Stimulated activated memory B cell treated with anti-CD40 and anti-IgM and Interleukin-4, amounts not matched to agents 10 μg/mL and 1 μg/mL and 100 μg/mL, for 72 hours (primary cell): ENCODE data around the gene PTPRN2.
"Not testable (repeated sequence)": the region's sequence is repeated elsewhere in the genome, so short reads cannot be mapped to it uniquely, and the experiment has no call there.

Experiments
- ATAC-seq: fragments of 150-1000 bp; cut with Tn5 transposase; 2 replicates; pipeline ENCODE4 v1.10.0; 2021
- H3K27ac Mint-ChIP-seq: one replicate; pipeline ENCODE4 v1.8.0; 2022; ENCODE audit warnings: mild to moderate bottlenecking, mixed read lengths
- H3K27me3 Mint-ChIP-seq: one replicate; pipeline ENCODE4 v1.8.0; 2022; ENCODE audit warnings: mixed read lengths
- H3K36me3 Mint-ChIP-seq: one replicate; pipeline ENCODE4 v1.8.0; 2022; ENCODE audit warnings: mixed read lengths
- H3K4me1 Mint-ChIP-seq: one replicate; pipeline ENCODE4 v1.8.0; 2022; ENCODE audit warnings: mixed read lengths
- H3K4me3 Mint-ChIP-seq: one replicate; pipeline ENCODE4 v1.8.0; 2022; ENCODE audit warnings: mild to moderate bottlenecking, moderate library complexity, mixed read lengths
- H3K9me3 Mint-ChIP-seq: one replicate; pipeline ENCODE4 v1.8.0; 2022; ENCODE audit warnings: mixed read lengths

PTPRN2 gene

DNA sequence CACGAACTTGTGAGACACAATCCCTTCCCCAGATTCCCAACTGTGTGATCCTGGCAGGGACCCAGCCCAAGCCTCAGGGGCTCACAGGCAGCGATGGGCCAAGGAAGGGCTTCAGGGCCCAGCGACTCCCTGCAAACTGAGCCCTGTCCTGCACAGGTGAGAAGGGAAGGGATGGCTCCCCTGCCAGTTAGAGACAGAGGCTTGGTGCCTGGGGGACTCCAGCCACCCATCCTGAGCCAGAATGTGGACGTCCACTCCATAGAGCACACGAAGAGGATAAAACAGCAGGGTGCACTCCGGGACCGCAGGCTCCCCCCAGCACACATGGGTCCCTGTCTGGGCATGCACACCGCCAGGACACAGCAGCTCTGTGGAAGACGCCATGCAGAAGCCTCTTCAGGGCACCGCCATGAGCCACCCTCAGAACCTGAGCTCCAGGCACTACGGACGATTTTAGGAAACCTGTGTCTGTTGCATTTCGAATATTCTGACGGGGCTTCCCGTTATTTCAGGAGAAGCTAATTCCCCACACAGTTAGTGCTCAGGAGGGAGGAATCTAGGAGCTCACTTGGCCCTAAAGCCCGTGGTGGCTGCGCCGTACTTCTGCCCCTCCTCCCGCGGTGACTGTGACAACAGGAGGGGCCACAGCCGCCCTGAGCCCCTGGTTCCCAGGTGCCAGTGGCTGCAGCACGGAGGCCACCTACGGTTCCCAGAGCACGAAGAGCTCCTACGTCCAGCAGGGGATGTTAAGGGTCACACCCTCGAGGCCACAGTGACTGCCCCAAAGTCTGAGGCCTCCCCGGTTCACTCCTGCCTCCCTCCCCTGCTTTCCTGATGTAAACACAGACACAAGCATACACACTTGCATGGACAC is 326.0 kb downstream of the PTPRN2 start:
- Mint-ChIP-seq H3K4me3 (no peak overlapping the region), H3K27me3 (no peaks in the 10 kb centered on the region), H3K27ac (no peak overlapping the region), H3K36me3 (no peaks in the 10 kb centered on the region), H3K4me1 (no peaks in the 10 kb centered on the region), H3K9me3 (no peaks in the 10 kb centered on the region)
- ATAC-seq = no peak

DNA sequence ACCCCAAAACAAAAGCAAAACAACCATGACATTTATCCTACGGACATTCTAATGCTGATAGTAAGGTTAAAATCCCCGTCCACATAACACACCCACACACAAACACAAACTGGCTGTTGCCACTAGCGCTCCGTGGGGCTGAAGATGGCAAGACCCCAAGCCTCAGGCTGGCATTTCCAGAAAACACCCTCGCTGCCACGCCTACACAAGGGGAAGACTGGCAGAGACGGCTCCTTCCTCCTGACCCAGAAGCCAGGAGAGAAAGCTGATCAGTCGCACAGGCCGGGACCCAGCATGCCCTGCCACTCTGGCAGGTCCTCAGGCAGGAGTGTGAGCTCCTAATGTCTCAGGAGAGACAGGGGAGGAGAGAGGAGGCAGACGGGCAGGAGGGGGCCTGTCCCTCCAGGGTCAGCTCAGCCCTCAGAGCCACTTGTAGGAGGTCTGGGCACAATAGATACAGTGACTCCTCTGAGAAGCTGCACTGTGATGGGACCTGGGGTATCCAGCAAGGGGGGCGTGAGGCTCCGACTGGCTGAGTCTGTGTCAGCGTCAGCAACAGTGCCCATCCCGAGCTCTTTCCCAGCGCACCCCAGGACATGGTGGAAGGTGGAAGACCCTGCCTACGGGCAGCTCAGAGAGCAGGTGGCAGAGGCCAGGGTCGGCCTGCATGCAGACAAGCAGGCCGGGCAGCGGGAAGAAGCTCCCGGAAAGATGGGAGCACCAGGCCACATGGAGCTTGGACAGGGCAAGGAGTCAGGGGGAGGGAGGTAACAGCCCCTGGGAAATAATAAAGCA is 326.9 kb downstream of the PTPRN2 start:
- H3K36me3 Mint-ChIP-seq = no peaks in the 10 kb centered on the region
- no peak for ATAC-seq
- H3K4me1 Mint-ChIP-seq = no peaks in the 10 kb centered on the region
- H3K27me3 Mint-ChIP-seq = no peaks in the 10 kb centered on the region
- H3K4me3 Mint-ChIP-seq = no peak overlapping the region
- H3K27ac Mint-ChIP-seq = no peak overlapping the region
- no peaks in the 10 kb centered on the region for H3K9me3 Mint-ChIP-seq

DNA sequence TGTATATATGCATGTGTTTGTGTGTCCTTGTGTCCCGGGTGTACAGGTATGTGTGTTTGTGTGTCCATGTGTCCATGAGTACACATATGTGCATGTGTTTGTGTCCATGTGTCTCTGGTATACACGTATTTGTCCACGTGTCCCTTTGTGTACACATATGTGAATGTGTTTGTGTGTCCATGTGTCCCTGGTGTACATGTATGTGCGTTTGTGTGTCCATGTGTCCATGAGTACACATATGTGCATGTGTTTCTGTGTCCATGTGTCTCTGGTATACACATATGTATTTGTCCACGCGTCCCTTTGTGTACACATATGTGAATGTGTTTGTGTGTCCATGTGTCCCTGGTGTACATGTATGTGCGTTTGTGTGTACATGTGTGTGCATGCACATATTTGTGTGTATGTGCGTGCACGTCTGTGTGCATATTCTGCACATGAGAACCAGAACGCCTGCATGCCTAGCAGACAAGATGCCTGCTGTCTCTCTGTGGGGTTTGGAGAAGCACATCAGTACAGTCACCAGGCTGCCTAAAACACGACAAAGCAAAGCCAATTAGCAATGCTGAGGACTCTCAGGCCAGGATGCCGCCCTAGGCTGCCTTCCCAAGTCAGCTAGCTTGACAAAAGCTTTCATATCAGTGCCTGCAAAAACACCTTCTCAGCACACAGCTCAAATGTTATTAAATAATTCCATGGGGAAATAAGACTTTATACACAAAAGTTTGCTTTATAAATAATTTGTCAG is 327.8 kb downstream of the PTPRN2 start:
- no peaks in the 10 kb centered on the region for H3K4me1 Mint-ChIP-seq
- H3K4me3 Mint-ChIP-seq = no peak overlapping the region
- H3K9me3 Mint-ChIP-seq = no peaks in the 10 kb centered on the region
- H3K27ac Mint-ChIP-seq = no peak overlapping the region
- H3K27me3 Mint-ChIP-seq = no peaks in the 10 kb centered on the region
- ATAC-seq = no peak
- H3K36me3 Mint-ChIP-seq = no peaks in the 10 kb centered on the region

DNA sequence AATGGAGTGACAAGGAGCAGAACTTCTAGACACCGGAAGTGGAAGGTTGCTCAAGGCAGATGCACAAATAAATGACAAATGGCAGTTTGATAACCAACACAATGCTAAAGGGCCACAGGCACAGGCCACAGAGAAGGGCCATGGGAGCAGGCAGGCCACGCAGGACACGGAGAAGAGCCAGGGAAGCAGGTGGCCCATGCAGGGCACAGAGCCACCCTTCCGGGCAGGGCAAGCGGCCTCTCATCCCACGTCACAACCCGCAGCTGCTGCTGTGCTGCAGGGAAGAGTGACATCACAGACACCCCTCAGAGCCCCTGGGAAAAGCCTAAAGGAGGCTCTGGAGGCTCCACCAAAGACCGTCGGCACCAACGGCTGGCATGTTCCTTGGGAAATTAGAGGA is 328.5 kb downstream of the PTPRN2 start:
- Mint-ChIP-seq H3K9me3 (no peaks in the 10 kb centered on the region), H3K4me3 (no peak overlapping the region), H3K36me3 (no peaks in the 10 kb centered on the region), H3K27me3 (no peaks in the 10 kb centered on the region), H3K4me1 (no peaks in the 10 kb centered on the region), H3K27ac (no peak overlapping the region)
- ATAC-seq = no peak

DNA sequence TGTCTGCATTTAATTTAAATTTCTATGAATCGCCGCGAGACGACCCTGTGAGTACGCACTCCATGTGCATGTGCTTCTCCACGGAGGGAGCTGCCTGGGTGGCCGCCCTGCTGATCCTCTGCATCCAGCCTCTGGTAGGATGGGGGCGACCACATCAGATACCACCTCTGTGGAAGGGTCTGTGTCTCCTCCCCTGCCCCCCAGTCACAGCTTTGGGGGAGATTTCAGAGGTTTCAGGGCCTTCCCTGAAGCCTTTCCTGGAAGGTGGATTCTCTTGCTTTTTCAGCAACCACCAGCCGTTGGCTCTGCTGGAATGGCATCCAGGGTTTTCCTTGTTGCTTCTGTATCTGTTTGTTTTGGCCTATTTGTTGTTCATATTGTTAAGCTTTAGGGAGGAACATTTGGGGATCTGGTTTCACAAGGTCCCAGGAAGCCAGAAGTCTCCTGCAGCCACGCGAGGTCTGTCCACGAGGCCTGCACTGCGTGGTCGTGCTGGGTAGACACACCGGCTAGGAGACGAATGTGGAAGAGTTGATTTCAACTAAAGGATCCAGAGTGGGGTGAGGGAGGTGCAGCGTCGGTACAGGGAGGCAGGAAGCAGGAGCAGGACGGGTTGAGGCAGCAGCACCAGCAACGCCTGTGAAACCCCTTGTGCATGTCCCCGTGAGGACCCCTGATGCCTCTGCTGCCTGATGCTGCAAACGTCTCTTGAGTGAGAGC is 329.1 kb downstream of the PTPRN2 start:
- Mint-ChIP-seq H3K4me3 (no peak overlapping the region), H3K27ac (no peak overlapping the region), H3K36me3 (no peaks in the 10 kb centered on the region), H3K4me1 (no peaks in the 10 kb centered on the region), H3K9me3 (no peaks in the 10 kb centered on the region), H3K27me3 (no peaks in the 10 kb centered on the region)
- no peak for ATAC-seq

DNA sequence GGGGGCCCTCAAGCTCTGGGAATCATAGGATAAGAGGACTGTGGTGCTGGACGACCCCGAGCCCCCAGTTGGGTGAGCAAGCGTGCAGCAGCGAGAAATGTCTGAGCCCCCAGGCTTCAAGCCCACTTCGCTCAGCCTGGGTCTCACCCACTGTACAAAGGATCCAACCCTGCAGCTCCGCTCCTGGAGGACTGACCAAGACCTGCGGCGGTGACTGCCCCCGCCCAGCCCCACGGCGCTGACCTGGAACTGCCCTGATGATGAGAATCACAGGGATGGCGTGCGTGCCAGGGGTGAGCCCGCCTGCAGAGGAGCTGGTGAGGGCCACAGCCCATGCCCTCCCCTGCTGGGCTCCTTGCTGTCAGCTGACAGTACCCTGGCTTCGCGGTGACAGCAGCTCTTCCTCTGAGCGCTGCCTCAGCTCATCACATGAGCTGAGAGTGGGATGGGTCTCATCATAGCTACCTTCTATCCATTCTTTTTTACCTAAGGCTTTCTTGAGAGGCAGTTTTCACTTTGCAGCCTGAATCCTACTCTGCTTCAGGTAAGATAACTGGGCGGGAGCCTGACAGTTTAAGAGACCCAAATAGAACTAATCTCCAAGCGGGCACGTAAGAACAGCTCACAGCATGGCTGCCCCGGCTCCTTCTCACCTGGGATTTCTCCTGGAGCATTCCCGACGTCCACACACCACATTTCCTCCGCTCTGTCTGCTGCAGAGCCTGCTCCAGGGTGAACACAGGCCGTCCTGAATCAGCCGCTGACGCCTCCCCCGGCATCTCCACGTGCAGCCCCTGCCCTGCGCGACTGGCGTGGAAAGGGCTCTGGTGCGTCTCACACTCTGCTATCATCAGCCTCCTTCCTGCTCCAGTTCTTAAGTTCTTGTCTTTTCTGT is 329.9 kb downstream of the PTPRN2 start:
- no peaks in the 10 kb centered on the region for H3K4me1 Mint-ChIP-seq
- ATAC-seq = no peak
- H3K27ac Mint-ChIP-seq = no peak overlapping the region
- H3K27me3 Mint-ChIP-seq = no peaks in the 10 kb centered on the region
- no peaks in the 10 kb centered on the region for H3K36me3 Mint-ChIP-seq
- no peak overlapping the region for H3K4me3 Mint-ChIP-seq
- no peaks in the 10 kb centered on the region for H3K9me3 Mint-ChIP-seq

DNA sequence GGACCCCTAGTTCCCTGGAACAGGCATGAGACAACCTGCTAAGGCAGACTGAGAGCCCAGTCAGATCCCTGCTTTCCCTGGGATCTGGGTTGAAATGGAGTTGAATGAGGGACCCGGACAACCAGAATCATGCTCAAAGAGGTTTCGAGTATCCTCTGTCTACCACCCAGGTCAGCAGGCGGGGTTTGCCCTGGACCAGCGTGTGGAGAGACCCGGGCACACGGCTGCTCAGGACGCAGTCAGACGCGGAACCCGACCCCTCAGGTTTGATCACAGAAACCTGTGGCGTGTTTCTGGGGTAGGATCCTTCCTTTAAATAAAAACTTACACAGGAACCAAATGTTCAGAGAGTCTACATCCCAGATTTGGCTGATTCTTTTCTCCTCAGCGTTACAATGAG is 330.6 kb downstream of the PTPRN2 start:
- ATAC-seq = no peak
- Mint-ChIP-seq H3K4me3 (no peak overlapping the region), H3K4me1 (no peaks in the 10 kb centered on the region), H3K27ac (no peak overlapping the region), H3K36me3 (no peaks in the 10 kb centered on the region), H3K9me3 (no peaks in the 10 kb centered on the region), H3K27me3 (no peaks in the 10 kb centered on the region)

DNA sequence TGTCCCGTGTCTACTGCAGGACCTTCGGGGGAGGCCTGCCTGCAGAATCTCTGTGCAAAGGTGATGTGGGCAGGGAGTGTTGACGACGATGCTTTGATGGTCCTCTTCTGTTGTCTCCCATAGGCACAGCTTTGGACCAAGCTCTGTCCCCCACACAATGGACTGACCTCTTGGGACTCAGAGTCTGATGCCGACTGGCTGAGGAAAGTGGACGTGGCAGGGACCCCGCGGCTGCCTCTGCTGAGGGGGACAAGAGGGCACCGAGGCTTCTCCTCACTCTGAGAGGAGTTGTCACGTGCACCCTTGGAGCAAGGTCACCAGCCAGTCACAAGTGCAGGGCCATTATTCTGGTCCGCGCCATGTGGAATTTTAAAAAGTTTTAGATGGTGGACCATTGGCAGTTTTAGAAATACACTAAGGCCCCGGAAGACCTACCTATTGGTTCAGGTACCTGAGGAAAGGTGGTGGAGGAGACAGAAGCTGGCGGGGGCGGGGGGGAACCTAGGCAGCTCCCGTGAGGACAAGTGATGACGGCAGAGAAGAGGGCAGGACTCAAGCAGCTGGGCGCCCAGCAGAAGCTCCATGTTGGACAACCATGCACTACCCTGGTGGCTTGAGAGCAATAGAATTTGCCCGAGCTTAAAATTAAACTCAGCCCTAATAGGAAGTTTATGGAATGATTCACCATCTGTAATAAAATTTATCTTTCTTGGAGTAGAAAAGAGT is 331.4 kb downstream of the PTPRN2 start:
- Mint-ChIP-seq H3K4me1 (no peaks in the 10 kb centered on the region), H3K9me3 (peaks cover 2% of the 10 kb centered on the region), H3K27me3 (no peaks in the 10 kb centered on the region), H3K4me3 (no peak overlapping the region), H3K36me3 (no peaks in the 10 kb centered on the region), H3K27ac (no peak overlapping the region)
- no peak for ATAC-seq

DNA sequence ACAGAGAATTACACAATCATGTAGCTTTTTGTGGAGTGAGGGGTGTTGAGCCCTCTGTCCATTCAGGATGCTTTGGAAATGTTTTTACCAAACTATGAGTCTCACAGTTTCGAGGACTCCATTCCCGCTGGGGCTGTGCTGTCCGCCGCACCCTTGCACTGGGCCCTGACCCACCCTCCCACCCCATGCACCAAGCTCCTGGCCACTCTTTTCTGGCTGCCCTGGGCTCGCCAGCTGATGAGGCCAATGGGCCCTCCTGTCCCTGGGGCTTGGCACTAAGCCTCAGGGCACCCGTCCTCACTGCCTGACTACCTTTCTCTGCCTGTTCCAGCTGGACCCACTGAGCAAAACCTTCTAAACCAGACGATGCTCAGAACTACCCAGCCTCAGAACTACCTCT is 332.1 kb downstream of the PTPRN2 start:
- H3K27me3 Mint-ChIP-seq = no peaks in the 10 kb centered on the region
- no peaks in the 10 kb centered on the region for H3K4me1 Mint-ChIP-seq
- H3K27ac Mint-ChIP-seq = no peak overlapping the region
- no peaks in the 10 kb centered on the region for H3K36me3 Mint-ChIP-seq
- no peak overlapping the region for H3K4me3 Mint-ChIP-seq
- H3K9me3 Mint-ChIP-seq = peaks cover 3% of the 10 kb centered on the region
- ATAC-seq = no peak

DNA sequence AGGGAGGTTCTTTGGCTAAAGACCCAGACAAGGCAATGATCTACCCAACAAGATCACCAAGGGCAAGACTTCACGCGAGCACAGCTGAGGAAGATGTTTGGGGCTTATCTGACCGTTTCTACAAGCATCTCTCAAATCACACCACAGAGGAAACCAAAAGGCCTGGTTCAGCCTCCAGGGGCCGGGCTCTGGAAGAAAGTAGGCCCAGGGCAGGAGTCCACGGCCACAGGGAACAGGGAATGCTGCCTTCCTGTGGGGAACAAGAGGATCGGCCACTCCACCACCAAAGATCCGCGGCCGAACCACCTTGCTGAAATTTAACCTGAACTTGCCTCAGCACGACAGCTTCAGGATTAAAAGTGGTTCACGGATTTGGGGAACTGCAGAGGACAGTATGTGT is 332.5 kb downstream of the PTPRN2 start:
- Mint-ChIP-seq H3K4me3 (no peak overlapping the region), H3K9me3 (peaks cover 3% of the 10 kb centered on the region), H3K4me1 (no peaks in the 10 kb centered on the region), H3K27ac (no peak overlapping the region), H3K27me3 (no peaks in the 10 kb centered on the region), H3K36me3 (no peaks in the 10 kb centered on the region)
- ATAC-seq = no peak

DNA sequence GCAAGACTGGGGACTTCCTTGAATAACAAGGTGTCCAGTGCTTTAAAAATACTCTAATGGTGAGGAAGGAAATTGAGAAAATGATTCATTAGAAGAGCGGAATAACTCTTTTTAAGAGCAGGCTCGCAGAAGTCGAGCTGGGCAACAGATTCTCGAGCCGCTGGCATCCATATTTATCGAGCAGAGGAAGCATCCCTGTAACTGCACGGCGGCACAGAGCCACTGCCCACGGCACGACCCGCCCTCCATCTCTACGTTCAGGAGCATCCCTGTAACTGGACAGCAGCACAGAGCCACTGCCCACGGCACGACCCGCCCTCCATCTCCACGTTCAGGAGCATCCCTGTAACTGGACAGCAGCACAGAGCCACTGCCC is 334.0 kb downstream of the PTPRN2 start:
- not testable (repeated sequence) for H3K9me3 Mint-ChIP-seq, H3K4me1 Mint-ChIP-seq, H3K36me3 Mint-ChIP-seq, H3K4me3 Mint-ChIP-seq, H3K27ac Mint-ChIP-seq, ATAC-seq, H3K27me3 Mint-ChIP-seq

DNA sequence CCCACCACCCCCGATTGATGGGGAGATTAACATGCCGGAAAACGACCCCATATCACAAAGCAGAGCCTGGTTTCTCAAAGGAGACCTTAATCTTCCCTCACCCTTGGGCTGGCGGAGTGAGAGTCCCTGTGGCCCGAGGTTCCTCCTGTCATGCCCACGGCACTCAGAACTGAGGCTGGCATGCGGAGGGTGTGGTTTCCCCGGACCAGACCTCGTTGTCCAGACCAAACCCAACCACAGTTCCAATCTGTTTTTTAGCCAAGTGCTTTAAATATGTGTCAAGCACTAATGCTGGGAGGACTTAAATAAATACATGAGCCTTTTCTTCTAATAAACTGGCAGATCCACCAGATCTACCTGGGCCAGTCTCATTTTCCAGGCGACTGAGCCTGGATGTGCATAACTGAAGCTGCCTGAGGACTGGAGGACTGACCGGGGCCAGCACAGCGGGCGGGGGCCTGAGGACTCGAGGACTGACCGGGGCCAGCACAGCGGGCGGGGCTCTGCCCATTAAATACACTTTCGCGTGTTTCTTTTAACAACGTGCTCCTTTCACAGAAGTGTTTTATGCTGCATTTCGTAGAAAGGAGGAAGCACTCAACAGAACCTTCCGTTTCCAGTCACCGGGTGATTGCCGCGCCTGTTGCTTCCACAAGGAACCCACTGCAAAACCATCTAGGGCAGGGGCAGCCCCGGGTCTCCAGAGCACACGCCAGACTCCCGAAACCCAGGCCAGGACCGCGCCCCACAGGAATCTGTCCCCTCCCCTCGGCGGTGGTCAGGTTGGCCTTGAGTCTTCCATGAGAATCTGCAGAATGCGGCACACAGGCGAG is 334.6 kb downstream of the PTPRN2 start:
- H3K27me3 Mint-ChIP-seq = no peaks in the 10 kb centered on the region
- no peaks in the 10 kb centered on the region for H3K36me3 Mint-ChIP-seq
- no peaks in the 10 kb centered on the region for H3K4me1 Mint-ChIP-seq
- ATAC-seq = no peak
- no peak overlapping the region for H3K4me3 Mint-ChIP-seq
- no peak overlapping the region for H3K27ac Mint-ChIP-seq
- peaks cover 3% of the 10 kb centered on the region for H3K9me3 Mint-ChIP-seq
